GM18868 (cell line): ENCODE measurements around the gene CATSPERE.
A peak's percentile ranks its signal among the peaks of the same experiment; 100 is the strongest.
"Not testable (repeated sequence)": the region's sequence is repeated elsewhere in the genome, so short reads cannot be mapped to it uniquely, and the experiment has no call there.

Experiments
- ATAC-seq: cut with Tn5 transposase; IDR thresholded peaks from one replicate; pipeline ENCODE4 v1.9.1; 2021; ENCODE audit warnings: mild to moderate bottlenecking, moderate library complexity; ENCODE audit not compliant: unreplicated experiment

CATSPERE gene

DNA sequence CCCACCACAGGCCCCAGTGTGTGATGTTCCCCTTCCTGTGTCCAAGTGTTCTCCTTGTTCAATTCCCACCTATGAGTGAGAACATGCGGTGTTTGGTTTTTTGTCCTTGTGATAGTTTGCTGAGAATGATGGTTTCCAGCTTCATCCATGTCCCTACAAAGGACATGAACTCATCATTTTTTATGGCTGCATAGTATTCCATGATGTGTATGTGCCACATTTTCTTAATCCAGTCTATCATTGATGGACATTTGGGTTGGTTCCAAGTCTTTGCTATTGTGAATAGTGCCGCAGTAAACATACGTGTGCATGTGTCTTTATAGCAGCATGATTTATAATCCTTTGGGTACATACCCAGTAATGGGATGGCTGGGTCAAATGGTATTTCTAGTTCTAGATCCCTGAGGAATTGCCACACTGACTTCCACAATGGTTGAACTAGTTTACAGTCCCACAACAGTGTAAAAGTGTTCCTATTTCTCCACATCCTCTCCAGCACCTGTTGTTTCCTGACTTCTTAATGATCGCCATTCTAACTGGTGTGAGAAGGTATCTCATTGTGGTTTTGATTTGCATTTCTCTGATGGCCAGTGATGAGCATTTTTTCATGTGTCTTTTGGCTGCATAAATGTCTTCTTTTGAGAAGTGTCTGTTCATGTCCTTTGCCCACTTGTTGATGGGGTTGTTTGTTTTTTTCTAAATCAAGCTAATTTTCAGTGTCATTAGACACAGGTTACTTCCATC, 200.7 kb downstream of the CATSPERE start:
- ATAC-seq: not testable (repeated sequence)

DNA sequence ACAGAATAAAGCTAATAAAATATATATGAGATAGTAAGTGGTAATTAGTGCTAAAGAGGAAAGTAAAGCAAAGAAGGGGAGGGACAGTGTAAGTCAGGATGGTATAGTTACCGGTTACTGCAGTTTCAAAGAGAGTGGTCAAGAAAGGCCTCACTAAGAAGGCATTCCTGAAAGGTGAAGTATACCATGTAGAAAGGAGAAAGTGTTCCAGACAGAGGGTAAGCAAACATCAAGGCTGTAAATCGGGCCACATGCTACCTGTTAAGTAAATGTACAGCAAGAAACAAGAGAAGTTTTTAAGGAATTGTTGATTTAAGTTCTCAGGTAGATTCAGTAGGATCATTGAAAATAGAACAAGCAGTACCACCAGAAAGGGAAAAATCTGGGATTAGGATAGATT, 201.5 kb downstream of the CATSPERE start:
- no peak for ATAC-seq

DNA sequence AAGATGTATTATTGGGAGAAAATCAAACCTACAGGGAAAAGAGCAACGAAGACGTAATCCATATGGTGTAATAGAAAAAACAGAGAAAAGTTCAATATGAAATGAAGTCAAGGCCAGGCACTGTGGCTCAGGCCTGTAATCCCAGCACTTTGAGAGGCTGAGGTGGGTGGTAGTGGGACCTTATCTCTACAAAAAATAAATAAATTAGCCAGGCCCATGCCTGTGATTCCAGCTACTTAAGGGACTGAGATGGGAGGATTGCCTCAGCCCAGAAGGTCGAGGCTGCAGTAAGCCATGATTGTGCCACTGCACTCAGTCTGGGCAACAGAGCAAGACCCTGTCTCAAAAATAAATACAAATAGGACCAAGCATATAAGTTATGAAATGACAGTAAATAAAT, 203.3 kb downstream of the CATSPERE start:
- ATAC-seq: no peak

DNA sequence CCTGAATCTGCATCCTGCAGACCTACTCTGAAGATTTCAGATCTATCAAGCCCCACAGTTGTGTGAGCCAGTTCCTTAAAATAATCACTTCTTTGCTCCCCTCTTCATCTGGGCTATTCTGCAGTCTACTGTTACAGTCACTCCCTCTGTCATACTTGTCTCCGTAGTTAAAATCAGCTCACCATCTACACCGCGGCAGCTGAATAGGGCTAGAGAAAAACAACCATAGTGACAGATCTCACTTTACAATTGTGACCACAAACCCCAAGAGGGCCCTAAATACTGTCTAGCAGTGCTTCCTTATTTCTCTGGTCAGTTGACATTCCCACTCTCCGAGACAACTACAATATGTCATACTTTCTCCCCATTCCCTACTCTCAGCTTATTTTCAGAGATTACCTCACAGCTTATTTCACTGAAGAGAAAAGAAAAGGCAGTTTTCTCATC, 204.7 kb downstream of the CATSPERE start:
- peak; percentile 94 for ATAC-seq

DNA sequence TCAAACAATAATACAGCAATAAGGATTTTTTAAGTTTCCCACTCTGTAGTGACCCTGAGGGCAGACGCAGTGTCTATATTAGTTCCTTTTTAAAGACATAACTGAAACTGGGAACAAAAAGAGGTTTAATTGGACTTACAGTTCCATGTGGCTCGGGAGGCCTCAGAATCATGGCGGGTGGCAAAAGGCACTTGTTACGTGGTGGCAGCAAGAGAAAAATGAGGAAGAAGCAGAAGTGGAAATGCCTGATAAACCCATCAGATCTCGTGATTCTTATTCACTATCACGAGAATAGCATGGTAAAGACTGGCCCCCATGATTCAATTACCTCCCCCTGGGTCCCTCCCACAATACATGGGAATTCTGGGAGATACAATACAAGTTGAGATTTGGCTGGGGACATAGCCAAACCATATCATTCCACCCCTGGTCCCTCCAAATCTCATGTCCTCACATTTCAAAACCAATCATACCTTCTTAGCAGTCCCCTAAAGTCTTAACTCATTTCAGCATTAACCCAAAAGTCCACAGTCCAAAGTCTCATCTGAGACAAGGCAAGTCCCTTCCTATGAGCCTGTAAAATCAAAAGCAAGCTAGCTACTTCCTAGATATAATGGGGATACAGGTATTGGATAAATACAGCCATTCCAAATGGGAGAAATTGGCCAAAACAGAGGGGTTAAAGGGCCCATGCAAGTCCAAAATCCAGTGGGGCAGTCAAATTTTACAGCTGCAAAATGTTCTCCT, 205.8 kb downstream of the CATSPERE start:
- not testable (repeated sequence) for ATAC-seq

DNA sequence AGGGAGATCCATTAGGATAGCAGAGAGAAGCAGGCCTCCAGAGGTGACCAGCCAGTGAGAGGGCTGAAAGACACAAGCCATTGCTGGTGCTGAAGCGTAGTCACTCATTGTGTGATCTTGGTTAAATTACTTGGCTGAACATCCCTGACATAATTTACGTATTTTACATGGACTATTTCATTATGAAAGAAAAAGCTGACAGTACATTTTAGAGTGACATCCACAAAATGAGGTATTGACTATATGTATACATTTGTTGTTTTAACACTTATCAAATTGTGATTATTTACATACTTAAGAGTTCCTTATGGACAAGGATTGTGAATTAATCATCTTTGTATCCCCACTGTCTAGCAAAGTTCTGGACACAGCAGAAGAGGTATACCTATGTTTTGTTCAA, 206.7 kb downstream of the CATSPERE start:
- no peak for ATAC-seq

DNA sequence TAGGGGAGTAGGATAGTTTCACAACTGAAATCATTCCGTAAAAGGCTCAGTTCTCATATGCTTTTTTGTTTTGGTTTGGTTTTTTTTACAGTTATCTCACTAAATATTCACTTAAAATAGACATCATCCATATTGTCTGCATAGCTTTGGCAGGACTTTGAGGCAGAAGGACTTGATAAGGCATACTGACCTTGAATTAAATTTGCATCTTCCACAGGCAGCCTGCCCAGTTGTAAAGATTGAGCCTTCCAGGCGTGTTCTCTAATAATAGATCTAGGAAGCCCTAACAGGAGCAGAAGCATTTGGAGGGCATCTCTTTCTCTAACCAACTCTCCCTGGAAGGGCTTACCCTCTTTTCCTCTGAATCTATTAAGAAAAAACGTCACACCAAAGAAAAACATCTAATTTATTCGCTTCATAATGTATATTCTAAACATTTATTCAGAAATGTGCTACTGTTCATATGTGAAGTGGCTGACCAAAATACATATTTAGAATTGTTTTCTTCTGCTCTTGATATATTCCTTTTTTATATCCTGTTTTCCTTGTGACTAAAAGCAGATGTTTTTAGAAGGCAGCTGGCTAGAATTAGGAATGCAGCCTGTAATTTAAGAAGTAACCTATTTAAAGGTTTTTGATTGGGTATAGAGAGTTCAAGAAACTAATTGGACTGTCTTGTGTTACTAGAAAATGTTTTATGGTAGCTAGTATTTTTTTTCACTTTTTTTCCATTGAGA, 212.0 kb downstream of the CATSPERE start:
- ATAC-seq: no peak

DNA sequence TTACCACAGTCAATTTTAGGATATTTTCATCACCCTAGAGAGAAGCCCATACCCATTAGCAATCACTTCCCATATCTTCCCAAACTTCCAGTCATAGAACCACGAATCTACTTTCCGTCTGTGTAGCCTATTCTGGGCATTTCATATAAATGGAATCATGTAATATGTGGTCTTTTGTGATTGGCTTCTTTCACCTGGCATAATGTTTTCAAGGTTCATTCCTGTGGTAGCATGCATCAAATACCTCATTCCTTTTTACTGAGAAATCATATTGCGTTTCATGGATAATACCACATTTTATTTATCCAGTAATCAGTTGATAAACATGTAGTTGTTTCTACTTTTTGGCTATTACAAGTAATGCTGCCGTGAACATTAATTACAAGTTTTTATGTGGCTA, 213.4 kb downstream of the CATSPERE start:
- no peak for ATAC-seq

DNA sequence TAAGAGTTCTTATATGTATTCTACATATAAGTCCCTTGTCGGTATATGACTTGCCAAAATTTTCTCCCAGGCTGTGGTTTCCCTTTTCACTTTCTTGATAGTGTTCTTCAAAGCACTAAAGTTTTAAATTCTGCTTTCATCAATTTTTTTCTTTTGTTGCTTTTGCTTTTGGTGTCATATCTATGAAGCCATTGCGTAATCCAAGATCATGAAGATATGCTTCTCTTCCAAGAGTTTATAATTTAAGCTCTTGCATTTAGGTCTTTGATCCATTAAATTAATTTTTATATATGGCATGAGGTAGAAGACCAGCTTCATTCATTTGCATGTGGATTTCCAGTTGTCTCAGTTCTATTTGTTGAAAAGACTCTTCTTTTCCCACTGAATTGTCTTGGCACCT, 214.1 kb downstream of the CATSPERE start:
- no peak for ATAC-seq

DNA sequence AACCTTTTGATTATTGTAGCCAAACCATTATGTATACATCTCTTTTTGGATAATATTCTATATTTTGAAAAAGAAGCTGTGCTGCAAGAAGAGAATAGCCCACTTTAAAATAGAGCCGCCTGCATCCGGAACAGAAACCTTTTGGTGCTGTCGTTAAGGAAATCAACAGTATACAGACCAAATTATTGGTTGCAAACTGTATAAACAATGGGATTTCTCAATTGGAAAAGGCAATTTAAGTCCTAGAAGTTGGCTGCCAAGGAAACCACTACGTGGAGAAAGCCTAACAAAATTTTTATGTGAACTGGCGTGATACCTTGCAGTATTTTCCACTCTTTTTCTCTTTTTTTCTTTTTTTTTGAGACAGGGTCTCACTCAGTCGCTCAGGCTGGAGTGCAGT, 217.6 kb downstream of the CATSPERE start:
- no peak for ATAC-seq

DNA sequence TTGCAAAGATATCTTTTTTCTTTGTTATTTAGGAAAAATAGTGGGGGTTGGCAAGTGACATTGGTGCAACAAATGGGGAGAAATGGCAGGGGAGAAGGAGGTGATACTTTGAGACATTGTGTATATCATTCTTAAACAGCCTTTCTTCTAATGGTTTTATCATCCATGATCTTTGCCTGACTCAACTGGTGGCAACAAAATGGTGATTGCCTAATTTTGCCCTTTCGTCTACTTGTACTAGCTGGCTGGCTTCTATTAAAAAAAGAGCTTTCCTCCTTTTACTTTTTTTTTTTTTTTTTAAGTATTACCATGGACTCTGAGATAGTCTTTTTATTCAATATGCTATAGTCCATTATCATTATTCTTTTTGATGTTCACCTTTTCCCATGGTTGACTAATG, 219.6 kb downstream of the CATSPERE start:
- no peak for ATAC-seq

DNA sequence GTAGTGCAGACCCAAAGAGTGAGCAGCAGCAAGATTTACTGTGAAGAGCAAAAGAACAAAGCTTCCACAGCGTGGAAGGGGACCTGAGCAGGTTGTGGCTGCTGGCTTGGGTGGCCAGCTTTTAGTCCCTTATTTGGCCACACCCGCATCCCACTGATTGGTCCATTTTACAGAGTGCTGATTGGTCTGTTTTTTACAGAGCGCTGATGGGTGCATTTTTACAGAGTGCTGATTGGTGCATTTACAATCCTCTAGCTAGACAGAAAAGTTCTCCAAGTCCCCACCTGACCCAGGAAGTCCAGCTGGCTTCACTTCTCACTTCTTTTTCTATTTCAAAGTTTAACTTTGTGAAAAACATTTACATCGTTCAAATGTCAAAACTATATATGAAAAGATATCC, 221.0 kb downstream of the CATSPERE start:
- ATAC-seq: not testable (repeated sequence)
